ENCODE results near the gene CNKSR1. TPM values are rescaled to one million over a fixed set of nuclear protein-coding genes. Genes with fewer than 3 reads are reported as not detected.

Gene CNKSR1
- total and polyA plus RNA-seq, 2 donors (not counting 1 experiment from before 2014, with no cell fraction given): 3.7 to 5.8 TPM

- peaks cover 8% of the 10 kb centered on the region for H3K27me3 Mint-ChIP-seq
- POLR2A ChIA-PET: no interaction called here
- Histone ChIP-seq H3K4me1 (ENCODE audit: control insufficient read depth in 2 of 2, insufficient read depth in 2 of 2, low read length in 2 of 2) (no peaks in the 10 kb centered on the region), H3K27ac (ENCODE audit: low read length in 2 of 2) (no peak overlapping the region), H4K20me1 (ENCODE audit: control insufficient read depth, insufficient read depth, low read length, poor library complexity, severe bottlenecking) (no peaks in the 10 kb centered on the region), H3K4me2 (replicated peaks; ENCODE audit: low read depth, low read length, poor library complexity, severe bottlenecking) (no peak overlapping the region), H3K9ac (ENCODE audit: low read length) (no peak overlapping the region), H3K9me3 (ENCODE audit: control extremely low read depth in 1 of 3, control insufficient read depth in 2 of 3, insufficient read depth in 1 of 3, low read length in 2 of 3) (no peaks in the 10 kb centered on the region), H2AFZ (ENCODE audit: insufficient read depth, low read depth, low read length, poor library complexity, severe bottlenecking) (no peak overlapping the region), H3K79me2 (ENCODE audit: control insufficient read depth, insufficient read depth, low read length) (no peaks in the 10 kb centered on the region), H3K36me3 (replicated peaks in 1 of 2; ENCODE audit: control extremely low read depth in 1 of 2, control insufficient read depth in 1 of 2, extremely low read depth in 1 of 2, insufficient read depth in 2 of 2, low read length in 1 of 2) (no peaks in the 10 kb centered on the region), H3K27me3 (replicated peaks in 1 of 4; ENCODE audit: control extremely low read depth in 1 of 4, control insufficient read depth in 3 of 4, insufficient read depth in 4 of 4, low read length in 3 of 4) (peaks cover 0 to 2% (median 0%) of the 10 kb centered on the region in 4 experiments), H3K4me3 (ENCODE audit: control extremely low read depth in 1 of 5, extremely low read depth in 1 of 5, insufficient read depth in 1 of 5, low read depth in 2 of 5, low read length in 4 of 5) (no peak overlapping the region)
- DNase-seq (no peak), ATAC-seq (ENCODE audit: low read depth) (no peak)
- no peak overlapping the region for H3K27ac Mint-ChIP-seq
- no peak for TF ChIP-seq EZH2 (IDR thresholded peaks at IDR 0.05; ENCODE audit: borderline replicate concordance, insufficient read depth, low read depth, low read length, poor library complexity, severe bottlenecking)
- no peak for TF ChIP-seq CTCF (IDR thresholded peaks at IDR 0.05)
- WGBS (ENCODE audit: insufficient coverage): 100% methylated on average over 4 of the region's 6 CpGs
- H3K4me3 Mint-ChIP-seq: no peak overlapping the region
- H3K9me3 Mint-ChIP-seq (ENCODE audit: insufficient read depth): no peaks in the 10 kb centered on the region
- no peaks in the 10 kb centered on the region for H3K4me1 Mint-ChIP-seq
- CTCF ChIA-PET: interaction anchor here (1.5 kb wide), 1 partner anchor 21 kb away, joined by 4 read pairs; the partner anchor contains the start of gene CEP85
- intact Hi-C loops (cut with micrococcal nuclease): no loop called here
These were observed 36.1 kb downstream of the CNKSR1 start for GRCh38 chr1:26213335-26213905.

- Histone ChIP-seq H4K20me1 (ENCODE audit: control insufficient read depth, insufficient read depth, low read length, poor library complexity, severe bottlenecking) (no peaks in the 10 kb centered on the region), H3K4me3 (ENCODE audit: control extremely low read depth in 1 of 5, extremely low read depth in 1 of 5, insufficient read depth in 1 of 5, low read depth in 2 of 5, low read length in 4 of 5) (no peak overlapping the region), H3K36me3 (replicated peaks in 1 of 2; ENCODE audit: control extremely low read depth in 1 of 2, control insufficient read depth in 1 of 2, extremely low read depth in 1 of 2, insufficient read depth in 2 of 2, low read length in 1 of 2) (no peaks in the 10 kb centered on the region), H3K27me3 (replicated peaks in 1 of 4; ENCODE audit: control extremely low read depth in 1 of 4, control insufficient read depth in 3 of 4, insufficient read depth in 4 of 4, low read length in 3 of 4) (peaks cover 0 to 2% (median 0%) of the 10 kb centered on the region in 4 experiments), H3K9me3 (ENCODE audit: control extremely low read depth in 1 of 3, control insufficient read depth in 2 of 3, insufficient read depth in 1 of 3, low read length in 2 of 3) (no peaks in the 10 kb centered on the region), H3K79me2 (ENCODE audit: control insufficient read depth, insufficient read depth, low read length) (no peaks in the 10 kb centered on the region), H3K9ac (ENCODE audit: low read length) (no peak overlapping the region), H2AFZ (ENCODE audit: insufficient read depth, low read depth, low read length, poor library complexity, severe bottlenecking) (no peak overlapping the region), H3K4me1 (ENCODE audit: control insufficient read depth in 2 of 2, insufficient read depth in 2 of 2, low read length in 2 of 2) (no peaks in the 10 kb centered on the region), H3K4me2 (replicated peaks; ENCODE audit: low read depth, low read length, poor library complexity, severe bottlenecking) (no peak overlapping the region), H3K27ac (ENCODE audit: low read length in 2 of 2) (no peak overlapping the region)
- peaks cover 9% of the 10 kb centered on the region for H3K27me3 Mint-ChIP-seq
- H3K27ac Mint-ChIP-seq: no peak overlapping the region
- no peaks in the 10 kb centered on the region for H3K9me3 Mint-ChIP-seq (ENCODE audit: insufficient read depth)
- no peak overlapping the region for H3K4me3 Mint-ChIP-seq
- TF ChIP-seq CTCF (IDR thresholded peaks at IDR 0.05) (no peak), EZH2 (IDR thresholded peaks at IDR 0.05; ENCODE audit: borderline replicate concordance, insufficient read depth, low read depth, low read length, poor library complexity, severe bottlenecking) (no peak)
- ChIA-PET POLR2A (interaction anchor here (0.6 kb wide), 1 partner anchor 28 kb away, joined by 9 read pairs; no protein-coding TSS in a partner anchor), CTCF (interaction anchor here (0.7 kb wide), 1 partner anchor 50 kb away, joined by 3 read pairs; no protein-coding TSS in a partner anchor)
- no peak for DNase-seq
- H3K4me1 Mint-ChIP-seq: no peaks in the 10 kb centered on the region
- WGBS (ENCODE audit: insufficient coverage): 75% methylated on average over 1 of the region's 3 CpGs
- intact Hi-C loops (cut with micrococcal nuclease): no loop called here
- no peak for ATAC-seq (ENCODE audit: low read depth)
These were observed 38.0 kb downstream of the CNKSR1 start for GRCh38 chr1:26215246-26215645.

Data from B cell (primary cell).